NB4 (cell line): ENCODE measurements around the gene ST6GALNAC1.

Experiments used
- POLR2A ChIP-seq: IDR thresholded peaks from 2 replicates; pipeline ENCODE4 v1.6.1; 2011; ENCODE audit warnings: mild to moderate bottlenecking; ENCODE audit not compliant: insufficient read length; ENCODE audit errors: extremely low read depth
- TF ChIP-seq, protein P1 (sequence below): IDR thresholded peaks from one replicate; pipeline ENCODE4 v1.5.1; 2012; ENCODE audit warnings: low read depth, low read length

DNA sequence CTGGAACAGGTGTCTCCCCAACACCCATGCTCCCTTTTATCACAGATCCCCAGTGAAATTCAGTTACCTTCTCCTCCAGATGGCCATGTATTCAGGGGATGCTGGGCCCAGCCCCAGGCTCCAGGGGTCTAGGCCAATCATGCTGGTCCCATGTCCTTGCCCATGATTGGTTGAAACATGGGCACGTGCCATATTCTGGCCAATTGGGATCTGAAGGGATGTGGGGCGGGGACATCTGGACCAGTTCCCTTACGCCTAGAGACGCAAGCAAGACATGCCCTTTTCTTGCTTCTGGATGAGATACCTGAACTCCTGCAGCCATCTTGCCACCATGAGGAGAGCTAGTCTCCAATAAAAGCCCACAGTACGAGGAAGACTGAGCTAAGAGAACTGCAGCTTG, 31.0 kb upstream of the ST6GALNAC1 start:
- no peak for TF ChIP-seq POLR2A
- TF ChIP-seq, protein P1, sequence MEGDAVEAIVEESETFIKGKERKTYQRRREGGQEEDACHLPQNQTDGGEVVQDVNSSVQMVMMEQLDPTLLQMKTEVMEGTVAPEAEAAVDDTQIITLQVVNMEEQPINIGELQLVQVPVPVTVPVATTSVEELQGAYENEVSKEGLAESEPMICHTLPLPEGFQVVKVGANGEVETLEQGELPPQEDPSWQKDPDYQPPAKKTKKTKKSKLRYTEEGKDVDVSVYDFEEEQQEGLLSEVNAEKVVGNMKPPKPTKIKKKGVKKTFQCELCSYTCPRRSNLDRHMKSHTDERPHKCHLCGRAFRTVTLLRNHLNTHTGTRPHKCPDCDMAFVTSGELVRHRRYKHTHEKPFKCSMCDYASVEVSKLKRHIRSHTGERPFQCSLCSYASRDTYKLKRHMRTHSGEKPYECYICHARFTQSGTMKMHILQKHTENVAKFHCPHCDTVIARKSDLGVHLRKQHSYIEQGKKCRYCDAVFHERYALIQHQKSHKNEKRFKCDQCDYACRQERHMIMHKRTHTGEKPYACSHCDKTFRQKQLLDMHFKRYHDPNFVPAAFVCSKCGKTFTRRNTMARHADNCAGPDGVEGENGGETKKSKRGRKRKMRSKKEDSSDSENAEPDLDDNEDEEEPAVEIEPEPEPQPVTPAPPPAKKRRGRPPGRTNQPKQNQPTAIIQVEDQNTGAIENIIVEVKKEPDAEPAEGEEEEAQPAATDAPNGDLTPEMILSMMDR, result no peak
